GM23248 (cell line): ENCODE results near the gene STARD8.

Experiments
- EZH2 ChIP-seq: fragments of 200-600 bp; sonication (generic); IDR thresholded peaks from 2 replicates; pipeline ENCODE4 v1.6.1; 2018; ENCODE audit warnings: antibody characterized with exemption, mild to moderate bottlenecking; ENCODE audit not compliant: insufficient read depth, poor library complexity, severe bottlenecking
- EZH2phosphoT487 ChIP-seq: fragments of 200-600 bp; sonication (generic); IDR thresholded peaks from 2 replicates; pipeline ENCODE4 v1.6.1; 2018; ENCODE audit warnings: antibody characterized with exemption, moderate library complexity, mild to moderate bottlenecking, low read depth; ENCODE audit not compliant: insufficient read depth

DNA sequence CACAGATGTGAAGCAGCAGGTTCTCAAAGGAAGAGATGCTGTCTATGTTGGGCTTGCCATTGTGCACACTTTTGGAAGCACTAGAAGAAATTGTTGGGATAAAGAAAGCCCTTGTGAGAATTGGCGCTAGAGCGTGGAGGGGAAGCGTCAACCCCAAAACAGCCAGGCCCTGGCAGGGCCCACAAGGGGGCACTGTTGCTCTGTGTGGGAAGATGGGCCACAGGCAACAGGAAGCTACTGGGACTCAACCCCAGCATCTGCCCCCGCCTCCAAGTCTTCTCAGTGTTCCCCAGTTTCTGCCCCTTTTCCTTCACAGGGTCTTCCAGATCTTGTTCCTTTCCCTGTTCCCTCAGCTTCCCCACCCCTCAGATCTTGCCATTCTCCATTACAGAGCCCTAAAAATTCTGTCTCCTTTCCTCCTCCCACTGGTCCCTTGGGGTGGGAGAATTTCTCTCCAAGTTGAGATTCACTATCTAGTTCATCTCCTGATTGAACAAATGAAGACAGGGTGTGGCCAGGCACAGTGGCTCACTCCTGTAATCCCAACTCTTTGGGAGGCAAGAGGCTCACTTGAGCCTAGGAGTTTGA is 85.5 kb downstream of the STARD8 start:
- TF ChIP-seq EZH2 (no peak), EZH2phosphoT487 (no peak)
